ENCODE data around the gene MALRD1.

The MALRD1 gene

GRCh38 chr10:19683960-19684359 is 635.4 kb downstream of the MALRD1 start:
- H3K9ac ChIP-seq (ENCODE audit: low read depth, low read length): no peak overlapping the region
- no peaks in the 10 kb centered on the region for H3K27me3 ChIP-seq (ENCODE audit: insufficient read depth, low read length)
- no peaks in the 10 kb centered on the region for H3K36me3 ChIP-seq (ENCODE audit: insufficient read depth, low read length)
- no peak overlapping the region for H3K4me3 ChIP-seq (ENCODE audit: low read length)
- H3K9me3 ChIP-seq (ENCODE audit: insufficient read depth, low read depth, low read length): no peaks in the 10 kb centered on the region
- no peak overlapping the region for H3K27ac ChIP-seq (ENCODE audit: low read depth, low read length)
- no peaks in the 10 kb centered on the region for H3K4me1 ChIP-seq (ENCODE audit: insufficient read depth, low read length)
- 81% methylated on average over 4 of the region's 5 CpGs for WGBS

- Histone ChIP-seq H3K9me3 (ENCODE audit: insufficient read depth, low read depth, low read length) (no peaks in the 10 kb centered on the region), H3K4me1 (ENCODE audit: insufficient read depth, low read length) (no peaks in the 10 kb centered on the region), H3K4me3 (ENCODE audit: low read length) (no peak overlapping the region), H3K36me3 (ENCODE audit: insufficient read depth, low read length) (no peaks in the 10 kb centered on the region), H3K27me3 (ENCODE audit: insufficient read depth, low read length) (no peaks in the 10 kb centered on the region), H3K9ac (ENCODE audit: low read depth, low read length) (no peak overlapping the region), H3K27ac (ENCODE audit: low read depth, low read length) (no peak overlapping the region)
- 95% methylated on average over 3 of the region's 3 CpGs for WGBS
Measured at GRCh38 chr10:19688344-19688743, 639.7 kb downstream of the MALRD1 start.

GRCh38 chr10:19689231-19689630 is 640.6 kb downstream of the MALRD1 start:
- Histone ChIP-seq H3K9me3 (ENCODE audit: insufficient read depth, low read depth, low read length) (no peaks in the 10 kb centered on the region), H3K27ac (ENCODE audit: low read depth, low read length) (no peak overlapping the region), H3K27me3 (ENCODE audit: insufficient read depth, low read length) (no peaks in the 10 kb centered on the region), H3K9ac (ENCODE audit: low read depth, low read length) (no peak overlapping the region), H3K36me3 (ENCODE audit: insufficient read depth, low read length) (no peaks in the 10 kb centered on the region), H3K4me1 (ENCODE audit: insufficient read depth, low read length) (no peaks in the 10 kb centered on the region), H3K4me3 (ENCODE audit: low read length) (no peak overlapping the region)
- 94% methylated on average over 2 of the region's 3 CpGs for WGBS

DNA sequence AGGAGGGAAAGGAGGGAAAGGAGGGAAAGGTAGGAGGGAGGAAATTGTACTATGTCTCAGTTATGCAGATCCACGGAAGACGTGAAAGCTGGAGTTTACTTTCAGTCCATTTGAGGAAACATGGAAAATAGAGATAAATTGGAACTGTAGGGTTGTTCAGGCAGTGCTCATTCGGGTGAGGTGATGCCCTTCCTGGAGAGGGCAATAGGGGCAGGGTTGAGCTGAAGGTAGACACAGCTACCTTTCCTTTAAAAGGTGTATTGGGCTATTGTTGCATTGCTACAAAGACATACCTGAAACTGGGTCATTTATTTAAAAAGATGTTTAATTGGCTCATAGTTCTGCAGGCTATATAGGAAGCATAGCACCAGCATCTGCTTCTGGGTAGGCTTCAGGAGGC is 650.7 kb downstream of the MALRD1 start:
- WGBS: 92% methylated on average over 3 of the region's 3 CpGs
- H3K9ac ChIP-seq (ENCODE audit: low read depth, low read length): no peak overlapping the region
- no peaks in the 10 kb centered on the region for H3K9me3 ChIP-seq (ENCODE audit: insufficient read depth, low read depth, low read length)
- no peak overlapping the region for H3K4me3 ChIP-seq (ENCODE audit: low read length)
- H3K27me3 ChIP-seq (ENCODE audit: insufficient read depth, low read length): no peaks in the 10 kb centered on the region
- no peaks in the 10 kb centered on the region for H3K4me1 ChIP-seq (ENCODE audit: insufficient read depth, low read length)
- no peaks in the 10 kb centered on the region for H3K36me3 ChIP-seq (ENCODE audit: insufficient read depth, low read length)
- no peak overlapping the region for H3K27ac ChIP-seq (ENCODE audit: low read depth, low read length)

GRCh38 chr10:19701427-19702052 is 652.9 kb downstream of the MALRD1 start:
- no peak overlapping the region for H3K9ac ChIP-seq (ENCODE audit: low read depth, low read length)
- H3K4me1 ChIP-seq (ENCODE audit: insufficient read depth, low read length): no peaks in the 10 kb centered on the region
- H3K27me3 ChIP-seq (ENCODE audit: insufficient read depth, low read length): no peaks in the 10 kb centered on the region
- no peaks in the 10 kb centered on the region for H3K36me3 ChIP-seq (ENCODE audit: insufficient read depth, low read length)
- no peak overlapping the region for H3K4me3 ChIP-seq (ENCODE audit: low read length)
- H3K27ac ChIP-seq (ENCODE audit: low read depth, low read length): no peak overlapping the region
- 87% methylated on average over 3 of the region's 4 CpGs for WGBS
- no peaks in the 10 kb centered on the region for H3K9me3 ChIP-seq (ENCODE audit: insufficient read depth, low read depth, low read length)

- Histone ChIP-seq H3K27ac (ENCODE audit: low read depth, low read length) (no peak overlapping the region), H3K9me3 (ENCODE audit: insufficient read depth, low read depth, low read length) (no peaks in the 10 kb centered on the region), H3K4me1 (ENCODE audit: insufficient read depth, low read length) (no peaks in the 10 kb centered on the region), H3K9ac (ENCODE audit: low read depth, low read length) (no peak overlapping the region), H3K4me3 (ENCODE audit: low read length) (no peak overlapping the region), H3K27me3 (ENCODE audit: insufficient read depth, low read length) (no peaks in the 10 kb centered on the region), H3K36me3 (ENCODE audit: insufficient read depth, low read length) (no peaks in the 10 kb centered on the region)
- WGBS: 90% methylated on average over 1 of the region's 2 CpGs
Measured at GRCh38 chr10:19702215-19702614, 653.6 kb downstream of the MALRD1 start.

DNA sequence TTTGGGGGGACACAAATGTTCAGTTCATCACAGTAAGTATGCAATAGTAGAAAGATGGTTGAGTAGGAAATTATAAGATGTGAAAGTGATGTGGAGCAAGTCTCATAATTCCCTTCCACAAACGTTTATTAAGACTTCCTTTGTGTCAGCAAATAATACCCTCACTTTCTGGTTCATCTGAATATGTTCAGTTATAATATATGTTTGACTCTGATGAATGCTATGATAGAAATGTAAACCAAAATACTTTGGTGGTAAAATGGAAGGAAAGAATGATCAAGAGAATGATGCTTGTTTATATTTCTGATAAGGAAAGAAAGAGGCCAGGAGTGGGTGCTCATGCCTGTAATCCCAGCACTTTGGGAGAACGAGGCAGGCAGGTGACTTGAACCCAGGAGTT is 655.9 kb downstream of the MALRD1 start:
- no peak overlapping the region for H3K27ac ChIP-seq (ENCODE audit: low read depth, low read length)
- 100% methylated on average over 1 of the region's 2 CpGs for WGBS

GRCh38 chr10:19705250-19705649 is 656.6 kb downstream of the MALRD1 start:
- no peaks in the 10 kb centered on the region for H3K9me3 ChIP-seq (ENCODE audit: insufficient read depth, low read depth, low read length)
- no peak overlapping the region for H3K4me3 ChIP-seq (ENCODE audit: low read length)
- WGBS: 94% methylated on average over 6 of the region's 6 CpGs
- H3K9ac ChIP-seq (ENCODE audit: low read depth, low read length): no peak overlapping the region
- H3K27me3 ChIP-seq (ENCODE audit: insufficient read depth, low read length): no peaks in the 10 kb centered on the region
- H3K36me3 ChIP-seq (ENCODE audit: insufficient read depth, low read length): no peaks in the 10 kb centered on the region
- no peaks in the 10 kb centered on the region for H3K4me1 ChIP-seq (ENCODE audit: insufficient read depth, low read length)
- H3K27ac ChIP-seq (ENCODE audit: low read depth, low read length): no peak overlapping the region

More for the DNA sequence above, 655.9 kb downstream of the MALRD1 start:
- Histone ChIP-seq H3K36me3 (ENCODE audit: insufficient read depth, low read length) (no peaks in the 10 kb centered on the region), H3K4me1 (ENCODE audit: insufficient read depth, low read length) (no peaks in the 10 kb centered on the region), H3K27me3 (ENCODE audit: insufficient read depth, low read length) (no peaks in the 10 kb centered on the region), H3K9me3 (ENCODE audit: insufficient read depth, low read depth, low read length) (no peaks in the 10 kb centered on the region), H3K4me3 (ENCODE audit: low read length) (no peak overlapping the region), H3K9ac (ENCODE audit: low read depth, low read length) (no peak overlapping the region)

DNA sequence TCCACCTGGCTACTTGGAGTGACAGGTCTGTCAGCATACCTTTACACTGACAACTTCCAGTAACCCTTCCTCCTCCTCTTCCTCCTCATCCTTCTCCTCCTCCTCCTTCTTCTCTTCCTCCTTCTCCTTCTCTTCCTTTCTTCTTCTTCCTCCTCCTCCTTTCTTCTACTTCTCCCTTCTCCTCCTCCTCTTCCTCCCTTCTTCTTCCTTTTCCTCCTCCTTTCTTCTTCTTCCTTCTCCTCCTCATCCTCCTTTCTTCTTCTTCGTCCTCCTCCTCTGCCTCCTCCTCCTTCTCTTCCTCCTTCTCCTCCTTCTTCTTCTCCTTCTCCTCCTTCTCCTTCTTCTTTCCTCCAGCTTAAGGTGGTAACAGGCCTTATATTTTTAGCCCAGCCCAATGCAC is 658.3 kb downstream of the MALRD1 start:
- Histone ChIP-seq H3K4me1 (ENCODE audit: insufficient read depth, low read length) (no peaks in the 10 kb centered on the region), H3K27me3 (ENCODE audit: insufficient read depth, low read length) (no peaks in the 10 kb centered on the region), H3K36me3 (ENCODE audit: insufficient read depth, low read length) (no peaks in the 10 kb centered on the region), H3K4me3 (ENCODE audit: low read length) (no peak overlapping the region), H3K9ac (ENCODE audit: low read depth, low read length) (no peak overlapping the region), H3K9me3 (ENCODE audit: insufficient read depth, low read depth, low read length) (no peaks in the 10 kb centered on the region), H3K27ac (ENCODE audit: low read depth, low read length) (no peak overlapping the region)
- 93% methylated on average over 1 of the region's 1 CpG for whole genome bisulfite sequencing

DNA sequence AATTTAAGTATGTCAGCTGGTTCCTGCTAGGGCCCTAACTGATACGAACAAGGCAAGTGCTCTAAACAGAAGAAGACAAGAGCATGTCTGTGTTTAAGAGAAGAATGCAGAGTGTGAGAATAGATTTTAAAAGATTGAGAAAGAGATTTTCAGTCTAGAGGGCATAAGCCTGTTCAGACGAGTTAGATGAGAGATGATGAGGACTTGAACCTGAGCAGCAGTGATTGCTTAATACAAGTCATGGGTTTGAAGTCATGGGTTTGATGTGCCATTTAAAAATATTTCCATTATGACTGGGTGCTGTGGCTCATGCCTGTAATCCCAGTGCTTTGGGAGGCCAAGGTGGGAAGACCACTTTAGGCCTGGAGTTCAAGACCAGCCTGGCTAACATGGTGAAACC is 658.8 kb downstream of the MALRD1 start:
- Histone ChIP-seq H3K4me3 (ENCODE audit: low read length) (no peak overlapping the region), H3K36me3 (ENCODE audit: insufficient read depth, low read length) (no peaks in the 10 kb centered on the region), H3K9ac (ENCODE audit: low read depth, low read length) (no peak overlapping the region), H3K27ac (ENCODE audit: low read depth, low read length) (no peak overlapping the region), H3K9me3 (ENCODE audit: insufficient read depth, low read depth, low read length) (no peaks in the 10 kb centered on the region), H3K27me3 (ENCODE audit: insufficient read depth, low read length) (no peaks in the 10 kb centered on the region), H3K4me1 (ENCODE audit: insufficient read depth, low read length) (no peaks in the 10 kb centered on the region)
- 92% methylated on average over 2 of the region's 2 CpGs for WGBS

GRCh38 chr10:19708031-19708430 is 659.4 kb downstream of the MALRD1 start:
- no peak overlapping the region for H3K4me3 ChIP-seq (ENCODE audit: low read length)
- no peaks in the 10 kb centered on the region for H3K27me3 ChIP-seq (ENCODE audit: insufficient read depth, low read length)
- no peaks in the 10 kb centered on the region for H3K9me3 ChIP-seq (ENCODE audit: insufficient read depth, low read depth, low read length)
- H3K4me1 ChIP-seq (ENCODE audit: insufficient read depth, low read length): no peaks in the 10 kb centered on the region
- H3K36me3 ChIP-seq (ENCODE audit: insufficient read depth, low read length): no peaks in the 10 kb centered on the region
- no peak overlapping the region for H3K27ac ChIP-seq (ENCODE audit: low read depth, low read length)
- no peak overlapping the region for H3K9ac ChIP-seq (ENCODE audit: low read depth, low read length)

- no peaks in the 10 kb centered on the region for H3K9me3 ChIP-seq (ENCODE audit: insufficient read depth, low read depth, low read length)
- H3K36me3 ChIP-seq (ENCODE audit: insufficient read depth, low read length): no peaks in the 10 kb centered on the region
- H3K9ac ChIP-seq (ENCODE audit: low read depth, low read length): no peak overlapping the region
- H3K27ac ChIP-seq (ENCODE audit: low read depth, low read length): no peak overlapping the region
- 86% methylated on average over 3 of the region's 3 CpGs for WGBS
- H3K4me3 ChIP-seq (ENCODE audit: low read length): no peak overlapping the region
- H3K4me1 ChIP-seq (ENCODE audit: insufficient read depth, low read length): no peaks in the 10 kb centered on the region
- no peaks in the 10 kb centered on the region for H3K27me3 ChIP-seq (ENCODE audit: insufficient read depth, low read length)
Measured at GRCh38 chr10:19710600-19710999, 662.0 kb downstream of the MALRD1 start.
